GM10248 (cell line): ENCODE results near the gene COMT.

Experiments
- CTCF ChIA-PET: fragments of 300-600 bp; sonication (Branson Sonifier 250); formaldehyde crosslinking; extraction: SDS; loops from one replicate; lab custom pipeline; 2021; ENCODE audit warnings: antibody characterized with exemption; lab: Yijun Ruan, JAX
- POLR2A ChIA-PET: fragments of 350-650 bp; sonication (Branson Sonifier 250); formaldehyde crosslinking; extraction: SDS; loops from one replicate; lab custom pipeline; 2020; ENCODE audit warnings: antibody characterized with exemption; lab: Yijun Ruan, JAX
- DNase-seq: peaks from one replicate; pipeline ENCODE4 v3.0.0; 2012; ENCODE audit errors: extremely low spot score
- CTCF ChIP-seq: IDR thresholded peaks from 2 replicates; pipeline ENCODE4 v1.5.1; 2012; ENCODE audit warnings: mild to moderate bottlenecking, low read depth; ENCODE audit errors: extremely low read depth, missing control alignments, control extremely low read depth

COMT gene

DNA sequence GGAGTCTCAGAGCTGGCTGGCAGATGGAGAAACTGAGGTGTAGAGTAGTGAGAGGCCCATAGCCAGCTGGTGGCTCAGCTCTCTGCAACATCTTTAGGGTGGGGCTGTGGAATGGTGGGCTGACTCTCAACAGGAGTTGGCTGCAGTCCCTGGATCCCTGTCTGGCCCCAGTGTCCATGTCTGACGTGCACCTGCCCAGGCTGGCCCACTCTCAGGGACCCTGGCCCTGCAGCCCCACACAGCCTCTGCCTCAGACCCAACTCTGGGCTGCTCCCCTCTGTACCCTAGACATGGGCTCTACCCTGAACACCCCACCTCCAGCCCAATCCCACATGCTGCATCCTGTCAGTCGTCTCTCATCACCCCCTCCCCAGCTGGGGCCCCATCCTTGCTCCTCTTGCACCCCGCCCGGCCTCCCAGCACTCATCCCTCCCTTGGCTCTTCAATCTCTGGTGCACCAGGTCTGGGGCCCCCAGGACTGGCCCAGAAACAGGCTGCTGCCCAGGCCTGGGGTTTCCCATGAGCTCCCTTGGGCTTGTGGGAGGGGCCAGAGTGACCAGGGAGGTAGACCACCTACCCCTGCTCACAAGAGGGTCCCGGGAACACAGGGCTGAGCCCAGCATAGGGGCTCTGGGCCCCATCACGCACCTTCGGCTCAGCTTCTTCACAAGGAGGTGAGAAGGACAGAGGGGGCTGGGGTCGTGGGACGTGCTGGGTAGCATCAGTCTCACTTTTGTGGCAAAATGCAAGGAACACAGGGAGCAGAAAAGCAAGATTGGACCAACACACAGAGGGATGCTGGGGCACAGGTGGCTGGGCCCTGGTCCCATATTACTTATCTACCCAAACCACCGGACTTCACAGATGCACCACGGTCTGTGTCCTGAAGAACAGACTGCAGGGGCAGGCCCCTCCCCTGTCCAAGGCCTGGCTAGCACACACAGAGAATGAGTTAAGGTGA is 43.6 kb downstream of the COMT start:
- TF ChIP-seq CTCF: no peak
- ChIA-PET POLR2A (no interaction called here), CTCF (interaction anchor here (1.1 to 2.2 kb wide), 5 partner anchors 11 to 41 kb away, joined by 3 to 10 read pairs (median 4); no protein-coding TSS in a partner anchor)
- DNase-seq: no peak

DNA sequence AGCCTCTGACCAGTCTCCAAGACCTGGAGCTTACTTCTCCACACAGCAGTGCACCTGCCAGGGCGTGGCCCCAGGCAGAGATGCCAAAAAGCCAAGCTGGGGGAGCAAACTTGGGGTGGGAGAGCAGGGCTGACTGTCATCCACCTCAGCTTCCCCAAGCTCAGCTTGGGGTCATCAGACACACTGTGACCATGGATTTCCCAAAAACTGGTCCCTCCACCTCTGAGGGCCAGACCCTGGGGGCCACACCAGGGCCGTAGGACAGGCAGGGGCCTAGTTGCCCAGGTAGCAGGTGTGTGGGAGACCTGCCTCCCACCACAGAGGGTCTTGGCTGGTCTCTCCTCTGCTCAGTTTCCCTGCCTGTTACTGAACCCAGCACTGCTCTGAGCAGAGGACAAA is 44.4 kb downstream of the COMT start:
- no peak for TF ChIP-seq CTCF
- DNase-seq: no peak
- POLR2A ChIA-PET: no interaction called here
- CTCF ChIA-PET: interaction anchor here (1.6 kb wide), 1 partner anchor 16 kb away, joined by 5 read pairs; no protein-coding TSS in a partner anchor

DNA sequence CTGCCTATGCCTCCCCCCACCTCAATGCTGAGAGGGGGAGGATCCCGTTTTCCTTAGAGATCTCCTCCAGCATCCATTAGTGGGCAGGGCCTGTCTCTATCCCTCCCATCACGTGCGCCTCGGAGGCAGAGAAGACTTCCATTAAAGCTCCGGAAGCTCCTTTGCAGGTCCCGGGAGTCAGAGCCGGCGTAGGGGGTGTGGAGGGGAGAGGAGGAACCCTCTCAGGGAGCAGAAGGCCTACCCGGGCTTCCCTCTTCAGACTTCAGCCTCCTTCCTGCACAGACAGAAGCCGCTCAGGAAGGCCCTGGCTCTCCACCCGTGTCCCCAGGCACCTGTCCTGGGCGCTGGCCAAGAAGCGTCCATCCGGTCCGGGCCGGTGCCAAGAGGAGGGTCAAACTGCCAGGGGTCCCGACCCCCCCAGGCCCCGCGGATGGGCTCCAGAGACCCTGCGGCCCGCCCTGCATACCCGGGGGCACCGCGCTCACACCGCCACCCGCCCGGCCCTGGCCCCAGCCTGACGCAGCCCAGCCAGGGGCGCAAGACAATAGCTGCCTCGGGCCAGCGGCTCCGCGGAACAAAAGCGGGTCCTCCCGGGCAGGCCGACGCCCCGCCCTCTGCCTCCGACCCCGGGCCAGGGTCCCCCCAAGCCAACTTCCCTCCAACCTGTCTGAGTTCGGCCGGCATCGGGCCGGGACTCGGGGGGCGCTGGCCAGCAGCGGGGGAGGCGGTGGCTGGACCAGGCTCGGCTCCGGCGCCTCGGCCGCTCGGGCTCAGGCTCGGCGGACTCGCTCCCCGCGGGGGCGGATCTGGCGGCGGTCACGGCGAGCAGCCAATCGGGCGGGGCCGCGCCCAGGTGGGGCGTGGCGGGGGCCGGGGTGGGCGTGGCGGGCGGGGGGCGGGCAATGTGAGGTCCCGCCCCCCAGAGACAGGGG is 45.1 kb downstream of the COMT start:
- no peak for TF ChIP-seq CTCF
- ChIA-PET POLR2A (interaction anchor here (0.6 kb wide), 1 partner anchor 273 kb away, joined by 4 read pairs; no protein-coding TSS in a partner anchor), CTCF (interaction anchor here (1.6 kb wide), 1 partner anchor 16 kb away, joined by 5 read pairs; no protein-coding TSS in a partner anchor)
- DNase-seq: peak; percentile 96

DNA sequence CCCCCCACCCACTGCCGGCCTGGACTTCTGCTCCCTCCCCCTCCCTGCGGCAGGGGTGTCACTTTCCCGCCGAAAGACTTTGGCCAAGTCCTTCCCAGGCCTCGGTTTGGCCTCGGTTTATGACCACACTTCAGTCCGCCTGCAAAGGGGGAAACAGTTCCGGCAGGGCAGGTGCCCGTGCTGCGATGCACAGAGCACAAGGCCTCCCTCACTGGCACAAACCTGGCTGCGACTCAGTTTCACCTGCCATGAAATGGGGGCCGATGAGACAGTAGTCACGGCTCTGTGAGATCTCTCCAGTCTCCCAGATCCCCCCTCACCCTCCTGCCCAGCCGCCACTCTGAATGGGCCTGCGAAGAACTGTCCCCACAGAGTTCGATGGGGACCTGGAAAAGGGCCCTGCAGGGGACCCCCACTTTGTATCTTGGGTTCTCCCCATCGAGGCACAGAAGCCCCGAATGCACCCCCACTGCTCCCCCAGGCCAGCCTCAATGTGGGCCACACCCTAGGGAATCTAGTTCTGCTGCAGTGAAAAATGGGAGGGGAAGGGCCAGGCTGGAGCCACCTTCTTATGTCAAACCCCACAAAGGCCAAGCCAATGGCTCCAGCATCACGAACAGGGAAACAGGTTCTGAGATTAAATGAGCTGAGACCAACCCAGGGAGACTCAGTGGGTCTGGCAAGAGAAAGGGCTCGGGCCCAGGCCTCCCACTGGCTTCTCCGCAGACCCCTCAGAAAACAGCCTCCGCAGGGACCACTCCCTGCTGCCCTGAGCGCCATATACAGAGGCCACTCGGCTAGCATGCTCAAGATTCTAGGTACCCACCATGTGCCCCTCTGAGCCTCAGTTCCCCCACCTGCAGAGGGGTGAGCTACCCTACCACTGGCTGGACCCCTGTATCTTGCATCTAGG is 46.1 kb downstream of the COMT start:
- ChIA-PET CTCF (interaction anchor here (1.6 to 1.7 kb wide), 2 partner anchors 17 to 40 kb away, joined by 4 to 5 read pairs; no protein-coding TSS in a partner anchor), POLR2A (no interaction called here)
- TF ChIP-seq CTCF: no peak
- DNase-seq: no peak

GRCh38 chr22:19988331-19988808 is 46.8 kb downstream of the COMT start:
- DNase-seq: no peak
- ChIA-PET POLR2A (no interaction called here), CTCF (interaction anchor here (1.7 kb wide), 1 partner anchor 41 kb away, joined by 4 read pairs; no protein-coding TSS in a partner anchor)
- TF ChIP-seq CTCF: no peak
